Measurements from ENCODE around the gene FGF14. TPM values are rescaled to one million over a fixed set of nuclear protein-coding genes. Genes with fewer than 3 reads are reported as not detected.

The FGF14 gene
- total RNA-seq, 1 donor from 2014 or later = 4.6 TPM

DNA sequence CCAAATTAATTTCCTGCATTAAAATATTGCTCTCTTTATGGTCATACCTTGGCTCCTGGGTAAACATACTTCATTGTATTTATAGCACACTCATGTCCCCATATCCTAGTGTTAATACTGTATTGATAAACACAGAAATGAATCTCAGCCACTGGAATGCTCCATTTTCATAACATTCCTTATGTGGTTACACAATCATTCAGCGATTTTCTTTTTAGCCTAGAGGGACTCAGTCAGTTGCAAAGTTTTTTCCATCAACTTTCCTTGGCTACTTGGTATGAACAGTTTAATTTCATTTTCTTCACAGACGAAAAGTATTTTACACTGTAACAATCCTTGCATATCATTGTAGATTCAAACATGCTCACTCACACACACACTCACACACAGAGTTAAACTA is 471.5 kb downstream of the FGF14 start:
- Mint-ChIP-seq H3K9me3 (ENCODE audit: low read depth) (no peaks in the 10 kb centered on the region), H3K27me3 (peaks cover 15% of the 10 kb centered on the region), H3K4me1 (ENCODE audit: low read depth) (no peaks in the 10 kb centered on the region), H3K27ac (no peak overlapping the region), H3K36me3 (ENCODE audit: insufficient read depth) (no peaks in the 10 kb centered on the region), H3K4me3 (ENCODE audit: low read depth) (no peak overlapping the region)
- TF ChIP-seq, protein P1, sequence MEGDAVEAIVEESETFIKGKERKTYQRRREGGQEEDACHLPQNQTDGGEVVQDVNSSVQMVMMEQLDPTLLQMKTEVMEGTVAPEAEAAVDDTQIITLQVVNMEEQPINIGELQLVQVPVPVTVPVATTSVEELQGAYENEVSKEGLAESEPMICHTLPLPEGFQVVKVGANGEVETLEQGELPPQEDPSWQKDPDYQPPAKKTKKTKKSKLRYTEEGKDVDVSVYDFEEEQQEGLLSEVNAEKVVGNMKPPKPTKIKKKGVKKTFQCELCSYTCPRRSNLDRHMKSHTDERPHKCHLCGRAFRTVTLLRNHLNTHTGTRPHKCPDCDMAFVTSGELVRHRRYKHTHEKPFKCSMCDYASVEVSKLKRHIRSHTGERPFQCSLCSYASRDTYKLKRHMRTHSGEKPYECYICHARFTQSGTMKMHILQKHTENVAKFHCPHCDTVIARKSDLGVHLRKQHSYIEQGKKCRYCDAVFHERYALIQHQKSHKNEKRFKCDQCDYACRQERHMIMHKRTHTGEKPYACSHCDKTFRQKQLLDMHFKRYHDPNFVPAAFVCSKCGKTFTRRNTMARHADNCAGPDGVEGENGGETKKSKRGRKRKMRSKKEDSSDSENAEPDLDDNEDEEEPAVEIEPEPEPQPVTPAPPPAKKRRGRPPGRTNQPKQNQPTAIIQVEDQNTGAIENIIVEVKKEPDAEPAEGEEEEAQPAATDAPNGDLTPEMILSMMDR (IDR thresholded peaks at IDR 0.05; ENCODE audit: unreplicated experiment) = no peak
- no peak for DNase-seq (ENCODE audit: low spot score, unreplicated experiment)

DNA sequence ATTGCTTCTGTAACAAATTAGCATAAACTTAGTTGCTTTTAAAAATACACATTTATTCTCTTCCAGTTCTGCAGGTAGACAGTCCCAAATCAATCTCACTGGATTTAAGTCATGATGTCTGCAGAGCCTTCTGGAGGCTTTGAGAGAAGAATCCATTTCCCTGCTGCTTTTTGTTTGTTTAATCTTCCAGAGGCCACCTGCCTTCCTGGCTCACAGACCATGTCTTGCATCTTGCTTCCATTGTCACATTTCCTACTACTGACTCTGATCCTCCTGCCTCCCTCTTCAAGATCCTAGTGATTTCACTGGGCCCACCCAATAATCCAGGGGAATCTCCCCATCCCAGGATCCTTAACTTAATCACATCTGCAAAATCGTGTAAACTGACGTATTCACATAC is 476.1 kb downstream of the FGF14 start:
- Mint-ChIP-seq H3K36me3 (ENCODE audit: insufficient read depth) (no peaks in the 10 kb centered on the region), H3K9me3 (ENCODE audit: low read depth) (no peaks in the 10 kb centered on the region), H3K27me3 (peaks cover 28% of the 10 kb centered on the region), H3K4me3 (ENCODE audit: low read depth) (no peak overlapping the region), H3K4me1 (ENCODE audit: low read depth) (no peaks in the 10 kb centered on the region), H3K27ac (no peak overlapping the region)
- TF ChIP-seq, protein P1 (IDR thresholded peaks at IDR 0.05; ENCODE audit: unreplicated experiment) = no peak
- no peak for DNase-seq (ENCODE audit: low spot score, unreplicated experiment)

DNA sequence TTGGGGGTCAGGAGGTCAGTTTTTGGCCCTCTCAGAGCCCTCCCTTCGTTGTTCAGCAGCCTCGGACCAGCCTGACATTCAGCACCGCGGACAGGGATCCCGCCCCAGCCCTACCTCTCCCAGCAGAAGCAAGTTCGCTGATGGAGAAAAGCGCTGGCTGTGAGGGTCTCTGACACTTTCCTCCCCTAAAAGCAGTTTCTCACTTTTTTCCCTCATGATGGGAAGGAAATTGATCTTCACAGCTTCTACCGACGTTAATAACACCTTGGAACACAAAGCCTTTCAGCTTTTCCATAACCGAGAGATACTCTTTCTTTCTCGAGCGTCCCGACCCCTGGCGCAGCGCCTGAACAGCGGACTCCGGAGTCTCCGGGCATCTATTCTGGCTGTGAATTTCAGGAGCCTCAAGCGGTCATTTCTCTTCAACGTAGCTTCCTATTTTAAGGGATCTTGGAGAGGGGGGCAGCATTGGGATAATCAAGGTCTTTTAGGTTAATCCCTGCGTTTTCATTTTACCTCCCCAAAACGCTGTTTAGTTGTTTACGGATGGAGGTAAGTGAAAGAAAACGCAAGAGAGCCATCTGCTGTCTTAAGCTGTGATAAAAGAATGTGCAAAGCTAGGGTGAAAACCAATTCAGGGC is 482.2 kb downstream of the FGF14 start:
- DNase-seq (ENCODE audit: low spot score, unreplicated experiment) = peak; percentile 62
- Mint-ChIP-seq H3K27me3 (peaks cover 68% of the 10 kb centered on the region), H3K27ac (no peak overlapping the region), H3K4me3 (ENCODE audit: low read depth) (peak overlapping the region; percentile 35), H3K9me3 (ENCODE audit: low read depth) (no peaks in the 10 kb centered on the region), H3K4me1 (ENCODE audit: low read depth) (peaks cover 2% of the 10 kb centered on the region), H3K36me3 (ENCODE audit: insufficient read depth) (no peaks in the 10 kb centered on the region)
- TF ChIP-seq, protein P1 (IDR thresholded peaks at IDR 0.05; ENCODE audit: unreplicated experiment) = no peak

DNA sequence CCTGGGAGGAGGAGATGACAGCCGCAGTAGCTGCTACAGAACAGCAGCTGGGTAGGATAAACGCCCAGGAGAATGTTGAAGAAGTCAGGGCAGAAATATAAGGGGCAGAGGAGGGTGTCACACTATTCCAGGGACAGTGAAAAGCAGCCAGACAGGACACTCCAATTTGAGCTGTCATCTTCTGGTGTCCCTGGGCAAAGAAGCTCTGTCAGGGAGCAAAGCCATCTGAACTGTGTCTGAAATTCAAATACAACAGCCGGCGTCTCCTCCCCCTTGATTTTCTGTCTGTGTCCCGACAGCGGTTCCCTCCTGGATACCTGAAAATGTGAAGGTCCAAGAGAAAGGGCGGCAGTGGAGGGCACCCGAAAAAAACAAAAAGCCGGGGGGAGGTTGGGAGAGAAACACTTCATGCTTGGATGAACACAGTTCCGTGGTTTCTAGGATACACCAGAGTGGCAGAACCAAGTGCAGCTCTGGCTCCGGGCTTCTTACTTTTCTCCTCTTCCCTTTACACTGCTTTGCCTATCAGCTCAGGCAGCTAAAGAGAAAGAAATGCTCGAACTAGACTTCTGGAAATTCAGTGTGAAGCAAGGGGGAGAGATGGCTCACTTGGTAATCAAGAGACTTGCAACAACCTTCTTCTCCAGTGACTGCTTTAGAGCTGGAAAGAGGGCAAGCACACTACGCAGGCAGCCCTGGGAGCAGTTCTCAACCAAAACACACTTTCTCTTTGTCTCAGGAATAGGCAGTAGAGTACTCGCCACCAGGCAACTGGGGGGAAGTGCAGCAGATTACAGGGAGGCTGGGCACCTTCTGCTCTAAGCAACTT is 483.8 kb downstream of the FGF14 start:
- no peak for DNase-seq (ENCODE audit: low spot score, unreplicated experiment)
- Mint-ChIP-seq H3K4me3 (ENCODE audit: low read depth) (peak overlapping the region; percentile 49), H3K36me3 (ENCODE audit: insufficient read depth) (no peaks in the 10 kb centered on the region)

DNA sequence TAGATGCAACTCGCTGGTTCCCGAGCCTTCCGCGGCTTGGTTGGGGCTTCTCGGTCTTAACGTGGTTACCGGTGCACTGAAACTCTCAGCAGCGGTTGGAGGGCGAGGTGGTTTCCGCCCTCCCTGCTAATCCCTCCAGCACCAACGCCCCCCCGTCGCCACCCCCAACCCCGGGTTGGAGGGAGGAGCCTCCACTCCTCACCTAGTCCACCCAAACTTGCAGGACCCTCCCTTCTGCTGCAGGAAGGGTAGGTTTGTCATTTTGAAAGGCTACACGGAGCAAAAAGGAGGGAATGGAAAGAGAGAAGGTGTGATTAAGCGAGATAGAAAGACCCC is 484.4 kb downstream of the FGF14 start:
- peak overlapping the region; percentile 49 for H3K4me3 Mint-ChIP-seq (ENCODE audit: low read depth)

More for the DNA sequence above, 483.8 kb downstream of the FGF14 start:
- no peak overlapping the region for H3K27ac Mint-ChIP-seq
- peaks cover 2% of the 10 kb centered on the region for H3K4me1 Mint-ChIP-seq (ENCODE audit: low read depth)
- TF ChIP-seq, protein P1 (IDR thresholded peaks at IDR 0.05; ENCODE audit: unreplicated experiment) = no peak
- H3K27me3 Mint-ChIP-seq = peaks cover 80% of the 10 kb centered on the region
- H3K9me3 Mint-ChIP-seq (ENCODE audit: low read depth) = no peaks in the 10 kb centered on the region

More for the DNA sequence above, 484.4 kb downstream of the FGF14 start:
- no peaks in the 10 kb centered on the region for H3K36me3 Mint-ChIP-seq (ENCODE audit: insufficient read depth)
- no peak overlapping the region for H3K27ac Mint-ChIP-seq
- H3K4me1 Mint-ChIP-seq (ENCODE audit: low read depth) = peaks cover 2% of the 10 kb centered on the region
- no peak for DNase-seq (ENCODE audit: low spot score, unreplicated experiment)
- peaks cover 83% of the 10 kb centered on the region for H3K27me3 Mint-ChIP-seq
- TF ChIP-seq, protein P1 (IDR thresholded peaks at IDR 0.05; ENCODE audit: unreplicated experiment) = no peak
- no peaks in the 10 kb centered on the region for H3K9me3 Mint-ChIP-seq (ENCODE audit: low read depth)

All from progenitor cell of endocrine pancreas (in vitro differentiated cells).